HG03442 (cell line): ENCODE measurements around the gene ZNF385D.
"Not testable (repeated sequence)": the region's sequence is repeated elsewhere in the genome, so short reads cannot be mapped to it uniquely, and the experiment has no call there.

Experiments used
- ATAC-seq: cut with Tn5 transposase; IDR thresholded peaks from one replicate; pipeline ENCODE4 v1.9.1; 2021; ENCODE audit warnings: mild to moderate bottlenecking, moderate library complexity; ENCODE audit not compliant: unreplicated experiment

Gene ZNF385D

DNA sequence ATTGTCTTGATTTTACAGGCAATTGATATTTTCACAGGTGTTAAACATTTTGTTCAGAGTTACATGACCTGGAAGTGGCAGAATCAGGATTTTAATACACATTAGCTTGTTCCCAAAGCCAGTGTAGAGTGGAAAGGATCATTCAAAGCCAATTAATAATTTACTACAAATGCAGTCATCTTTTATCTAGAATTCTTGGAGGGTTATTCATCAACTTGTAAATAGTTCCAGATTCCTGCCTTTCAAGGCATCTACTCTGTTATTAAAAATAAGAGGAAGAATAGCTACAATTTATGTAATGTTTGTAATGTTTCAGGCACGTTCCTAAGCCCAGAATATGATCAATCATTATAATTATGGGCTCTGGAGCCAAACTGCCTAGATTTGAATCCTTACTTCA lies 358.5 kb downstream of the ZNF385D start:
- no peak for ATAC-seq

GRCh38 chr3:21390856-21391255 lies 360.2 kb downstream of the ZNF385D start:
- no peak for ATAC-seq

DNA sequence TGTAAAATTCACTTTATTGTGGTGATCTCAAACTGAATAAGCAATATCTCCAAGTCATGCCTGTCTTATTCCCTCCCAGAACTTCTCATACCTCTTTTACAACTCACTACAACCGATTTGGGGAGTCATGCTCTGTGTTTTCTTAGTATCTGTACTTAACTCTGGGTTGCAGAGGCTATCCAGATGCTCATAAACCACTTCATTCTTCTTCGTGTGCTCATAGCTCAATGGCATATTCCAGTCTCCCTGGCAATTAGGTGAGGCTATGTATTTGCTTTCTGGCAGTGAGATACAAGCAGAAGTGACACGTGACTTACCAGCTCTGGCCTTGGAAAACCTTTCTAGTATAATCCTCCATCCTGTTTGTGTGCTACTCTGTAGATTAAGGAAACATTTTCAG lies 360.9 kb downstream of the ZNF385D start:
- ATAC-seq = no peak

DNA sequence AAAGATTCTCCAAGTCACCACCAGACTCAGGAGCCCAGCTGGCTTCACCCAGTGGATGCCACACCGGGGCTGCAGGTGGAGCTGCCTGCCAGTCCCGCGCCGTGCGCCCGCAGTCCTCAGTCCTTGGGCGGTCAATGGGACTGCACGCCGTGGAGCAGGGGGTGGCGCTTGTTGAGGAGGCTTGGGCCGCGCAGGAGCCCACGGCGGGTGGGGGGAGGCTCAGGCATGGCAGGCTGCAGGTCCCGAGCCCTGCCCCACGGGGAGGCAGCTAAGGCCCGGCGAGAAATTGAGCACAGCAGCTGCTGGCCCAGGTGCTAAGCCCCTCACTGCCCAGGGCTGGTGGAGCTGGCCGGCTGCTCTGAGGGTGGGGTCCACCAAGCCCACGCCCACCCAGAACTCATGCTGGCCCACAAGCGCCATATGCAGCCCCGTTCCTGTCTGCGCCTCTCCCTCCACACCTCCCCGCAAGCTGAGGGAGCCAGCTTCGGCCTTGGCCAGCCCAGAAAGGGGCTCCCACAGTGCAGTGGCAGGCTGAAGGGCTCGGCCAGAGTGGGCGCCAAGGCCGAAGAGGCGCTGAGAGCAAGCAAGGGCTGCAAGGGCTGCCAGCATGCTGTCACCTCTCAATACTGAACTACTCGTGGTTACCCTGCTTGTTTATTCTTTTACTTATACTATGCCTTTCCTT lies 363.7 kb downstream of the ZNF385D start:
- ATAC-seq = not testable (repeated sequence)

DNA sequence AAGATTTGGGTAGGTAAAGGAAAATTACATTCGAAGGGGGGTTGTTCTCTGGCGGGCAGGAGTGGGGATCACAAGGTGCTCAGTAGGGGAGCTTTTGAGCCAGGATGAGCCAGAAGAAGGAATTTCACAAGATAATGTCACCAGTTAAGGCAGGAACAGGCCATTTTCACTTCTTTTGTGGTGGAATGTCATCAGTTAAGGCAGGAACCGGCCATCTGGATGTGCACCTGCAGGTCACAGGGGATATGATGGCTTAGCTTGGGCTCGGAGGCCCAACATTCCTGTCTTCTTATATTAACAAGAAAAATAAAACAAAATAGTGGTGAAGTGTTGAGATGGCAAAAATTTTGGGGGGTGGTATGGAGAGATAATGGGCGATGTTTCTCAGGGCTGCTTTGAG lies 373.0 kb downstream of the ZNF385D start:
- ATAC-seq = not testable (repeated sequence)

GRCh38 chr3:21377071-21377769 lies 373.8 kb downstream of the ZNF385D start:
- ATAC-seq = no peak

DNA sequence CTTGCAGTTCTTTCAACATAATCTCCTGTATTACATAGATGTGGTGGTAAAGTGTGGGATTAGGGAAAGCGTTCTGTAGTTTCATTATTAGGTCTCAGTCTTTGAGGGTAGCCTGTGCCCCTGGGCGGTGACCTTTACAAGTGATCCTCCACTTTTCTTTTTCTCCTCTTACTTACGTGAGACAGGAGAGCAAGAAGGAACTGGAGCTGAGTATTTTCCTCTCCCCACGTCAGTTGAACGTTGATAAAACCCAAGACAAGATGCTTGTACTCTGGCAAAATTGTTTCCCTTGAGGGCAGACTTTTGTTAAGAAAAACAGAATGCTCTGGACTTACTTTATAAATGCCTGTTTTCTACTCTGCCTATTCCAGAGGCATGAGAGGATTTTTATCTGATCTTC lies 378.7 kb downstream of the ZNF385D start:
- ATAC-seq = no peak
